ENCODE results near the gene MXD4.

MXD4 gene

GRCh38 chr4:2291705-2292645, 30.1 kb upstream of the MXD4 start:
- Histone ChIP-seq H3K36me3 (ENCODE audit: control insufficient read depth, insufficient read depth, low read length) (no peaks in the 10 kb centered on the region), H3K9me3 (ENCODE audit: control insufficient read depth, low read length) (no peaks in the 10 kb centered on the region), H3K4me1 (ENCODE audit: control insufficient read depth, insufficient read depth, low read length) (peaks cover 8% of the 10 kb centered on the region), H3K4me3 (ENCODE audit: insufficient read depth, low read depth, low read length) (no peak overlapping the region), H3K27me3 (ENCODE audit: control insufficient read depth, insufficient read depth, low read length, poor library complexity, severe bottlenecking) (no peaks in the 10 kb centered on the region), H3K27ac (ENCODE audit: insufficient read depth, low read depth, low read length, poor library complexity, severe bottlenecking) (no peak overlapping the region)
- WGBS, 2 experiments, result 92 to 94% methylated on average over 20 of the region's 20 CpGs

GRCh38 chr4:2290974-2291704, 29.2 kb upstream of the MXD4 start:
- no peaks in the 10 kb centered on the region for H3K27me3 ChIP-seq (ENCODE audit: control insufficient read depth, insufficient read depth, low read length, poor library complexity, severe bottlenecking)
- peaks cover 17% of the 10 kb centered on the region for H3K4me1 ChIP-seq (ENCODE audit: control insufficient read depth, insufficient read depth, low read length)
- H3K9me3 ChIP-seq (ENCODE audit: control insufficient read depth, low read length), result no peaks in the 10 kb centered on the region
- no peaks in the 10 kb centered on the region for H3K36me3 ChIP-seq (ENCODE audit: control insufficient read depth, insufficient read depth, low read length)
- 85 to 87% methylated on average over 24 of the region's 24 CpGs for WGBS, 2 experiments
- H3K4me3 ChIP-seq (ENCODE audit: insufficient read depth, low read depth, low read length), result no peak overlapping the region
- H3K27ac ChIP-seq (ENCODE audit: insufficient read depth, low read depth, low read length, poor library complexity, severe bottlenecking), result no peak overlapping the region

GRCh38 chr4:2290488-2290887, 28.6 kb upstream of the MXD4 start:
- Histone ChIP-seq H3K4me3 (ENCODE audit: insufficient read depth, low read depth, low read length) (no peak overlapping the region), H3K36me3 (ENCODE audit: control insufficient read depth, insufficient read depth, low read length) (no peaks in the 10 kb centered on the region), H3K9me3 (ENCODE audit: control insufficient read depth, low read length) (no peaks in the 10 kb centered on the region), H3K4me1 (ENCODE audit: control insufficient read depth, insufficient read depth, low read length) (peaks cover 23% of the 10 kb centered on the region), H3K27me3 (ENCODE audit: control insufficient read depth, insufficient read depth, low read length, poor library complexity, severe bottlenecking) (no peaks in the 10 kb centered on the region), H3K27ac (ENCODE audit: insufficient read depth, low read depth, low read length, poor library complexity, severe bottlenecking) (no peak overlapping the region)
- WGBS, 2 experiments, result 90 to 92% methylated on average over 9 of the region's 9 CpGs

GRCh38 chr4:2289955-2290333, 28.0 kb upstream of the MXD4 start:
- Histone ChIP-seq H3K4me3 (ENCODE audit: insufficient read depth, low read depth, low read length) (no peak overlapping the region), H3K9me3 (ENCODE audit: control insufficient read depth, low read length) (no peaks in the 10 kb centered on the region), H3K4me1 (ENCODE audit: control insufficient read depth, insufficient read depth, low read length) (peaks cover 24% of the 10 kb centered on the region), H3K36me3 (ENCODE audit: control insufficient read depth, insufficient read depth, low read length) (no peaks in the 10 kb centered on the region), H3K27me3 (ENCODE audit: control insufficient read depth, insufficient read depth, low read length, poor library complexity, severe bottlenecking) (no peaks in the 10 kb centered on the region), H3K27ac (ENCODE audit: insufficient read depth, low read depth, low read length, poor library complexity, severe bottlenecking) (no peak overlapping the region)
- 92 to 93% methylated on average over 11 of the region's 11 CpGs for WGBS, 2 experiments

- H3K27me3 ChIP-seq (ENCODE audit: control insufficient read depth, insufficient read depth, low read length, poor library complexity, severe bottlenecking), result no peaks in the 10 kb centered on the region
- H3K36me3 ChIP-seq (ENCODE audit: control insufficient read depth, insufficient read depth, low read length), result no peaks in the 10 kb centered on the region
- H3K27ac ChIP-seq (ENCODE audit: insufficient read depth, low read depth, low read length, poor library complexity, severe bottlenecking), result no peak overlapping the region
- 91 to 92% methylated on average over 14 of the region's 14 CpGs for WGBS, 2 experiments
- no peaks in the 10 kb centered on the region for H3K9me3 ChIP-seq (ENCODE audit: control insufficient read depth, low read length)
- peaks cover 24% of the 10 kb centered on the region for H3K4me1 ChIP-seq (ENCODE audit: control insufficient read depth, insufficient read depth, low read length)
- H3K4me3 ChIP-seq (ENCODE audit: insufficient read depth, low read depth, low read length), result no peak overlapping the region
These were observed 27.5 kb upstream of the MXD4 start for GRCh38 chr4:2289311-2289954.

- WGBS, 2 experiments, result 93 to 95% methylated on average over 10 of the region's 10 CpGs
- Histone ChIP-seq H3K27ac (ENCODE audit: insufficient read depth, low read depth, low read length, poor library complexity, severe bottlenecking) (no peak overlapping the region), H3K27me3 (ENCODE audit: control insufficient read depth, insufficient read depth, low read length, poor library complexity, severe bottlenecking) (no peaks in the 10 kb centered on the region), H3K36me3 (ENCODE audit: control insufficient read depth, insufficient read depth, low read length) (no peaks in the 10 kb centered on the region), H3K4me1 (ENCODE audit: control insufficient read depth, insufficient read depth, low read length) (peaks cover 24% of the 10 kb centered on the region), H3K4me3 (ENCODE audit: insufficient read depth, low read depth, low read length) (no peak overlapping the region), H3K9me3 (ENCODE audit: control insufficient read depth, low read length) (no peaks in the 10 kb centered on the region)
These were observed 26.2 kb upstream of the MXD4 start for GRCh38 chr4:2288051-2288541.

DNA sequence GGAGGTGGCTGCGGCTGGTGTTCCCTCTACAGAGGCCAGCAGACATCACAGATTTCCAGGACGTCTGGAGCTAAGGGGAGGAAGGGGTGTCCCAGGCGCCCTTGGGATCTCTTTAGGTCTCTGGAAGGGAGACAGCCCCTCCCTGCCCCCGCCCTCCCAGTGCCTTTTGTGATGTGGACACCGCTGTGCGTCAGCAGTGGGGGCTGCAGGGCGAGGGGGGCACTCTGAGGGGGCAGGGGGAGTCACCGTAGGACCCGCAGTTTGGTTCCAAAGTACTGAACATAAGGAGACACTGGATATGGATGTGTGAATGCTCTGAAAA, 25.6 kb upstream of the MXD4 start:
- Histone ChIP-seq H3K9me3 (ENCODE audit: control insufficient read depth, low read length) (no peaks in the 10 kb centered on the region), H3K27me3 (ENCODE audit: control insufficient read depth, insufficient read depth, low read length, poor library complexity, severe bottlenecking) (no peaks in the 10 kb centered on the region), H3K36me3 (ENCODE audit: control insufficient read depth, insufficient read depth, low read length) (no peaks in the 10 kb centered on the region), H3K4me1 (ENCODE audit: control insufficient read depth, insufficient read depth, low read length) (peaks cover 24% of the 10 kb centered on the region), H3K27ac (ENCODE audit: insufficient read depth, low read depth, low read length, poor library complexity, severe bottlenecking) (no peak overlapping the region), H3K4me3 (ENCODE audit: insufficient read depth, low read depth, low read length) (no peak overlapping the region)
- 84 to 87% methylated on average over 9 of the region's 9 CpGs for WGBS, 2 experiments

GRCh38 chr4:2286904-2287593, 25.1 kb upstream of the MXD4 start:
- peaks cover 24% of the 10 kb centered on the region for H3K4me1 ChIP-seq (ENCODE audit: control insufficient read depth, insufficient read depth, low read length)
- H3K27ac ChIP-seq (ENCODE audit: insufficient read depth, low read depth, low read length, poor library complexity, severe bottlenecking), result no peak overlapping the region
- H3K4me3 ChIP-seq (ENCODE audit: insufficient read depth, low read depth, low read length), result no peak overlapping the region
- H3K27me3 ChIP-seq (ENCODE audit: control insufficient read depth, insufficient read depth, low read length, poor library complexity, severe bottlenecking), result no peaks in the 10 kb centered on the region
- no peaks in the 10 kb centered on the region for H3K36me3 ChIP-seq (ENCODE audit: control insufficient read depth, insufficient read depth, low read length)
- H3K9me3 ChIP-seq (ENCODE audit: control insufficient read depth, low read length), result no peaks in the 10 kb centered on the region
- WGBS, 2 experiments, result 77 to 78% methylated on average over 19 of the region's 19 CpGs

GRCh38 chr4:2285613-2286381, 23.9 kb upstream of the MXD4 start:
- H3K27ac ChIP-seq (ENCODE audit: insufficient read depth, low read depth, low read length, poor library complexity, severe bottlenecking), result no peak overlapping the region
- 86 to 87% methylated on average over 27 of the region's 27 CpGs for WGBS, 2 experiments
- peaks cover 24% of the 10 kb centered on the region for H3K4me1 ChIP-seq (ENCODE audit: control insufficient read depth, insufficient read depth, low read length)
- no peaks in the 10 kb centered on the region for H3K36me3 ChIP-seq (ENCODE audit: control insufficient read depth, insufficient read depth, low read length)
- H3K9me3 ChIP-seq (ENCODE audit: control insufficient read depth, low read length), result no peaks in the 10 kb centered on the region
- no peak overlapping the region for H3K4me3 ChIP-seq (ENCODE audit: insufficient read depth, low read depth, low read length)
- H3K27me3 ChIP-seq (ENCODE audit: control insufficient read depth, insufficient read depth, low read length, poor library complexity, severe bottlenecking), result no peaks in the 10 kb centered on the region
